NCI-H1417 treated with DMSO at 0.1 percent for 48 hours (cell line): ENCODE data around the gene CCBE1.
"Not testable (repeated sequence)": the region's sequence is repeated elsewhere in the genome, so short reads cannot be mapped to it uniquely, and the experiment has no call there.

ENCODE experiments used
- DNase-seq: peaks from one replicate; lab custom pipeline; 2025; lab: John Stamatoyannopoulos, UW

Gene CCBE1

DNA sequence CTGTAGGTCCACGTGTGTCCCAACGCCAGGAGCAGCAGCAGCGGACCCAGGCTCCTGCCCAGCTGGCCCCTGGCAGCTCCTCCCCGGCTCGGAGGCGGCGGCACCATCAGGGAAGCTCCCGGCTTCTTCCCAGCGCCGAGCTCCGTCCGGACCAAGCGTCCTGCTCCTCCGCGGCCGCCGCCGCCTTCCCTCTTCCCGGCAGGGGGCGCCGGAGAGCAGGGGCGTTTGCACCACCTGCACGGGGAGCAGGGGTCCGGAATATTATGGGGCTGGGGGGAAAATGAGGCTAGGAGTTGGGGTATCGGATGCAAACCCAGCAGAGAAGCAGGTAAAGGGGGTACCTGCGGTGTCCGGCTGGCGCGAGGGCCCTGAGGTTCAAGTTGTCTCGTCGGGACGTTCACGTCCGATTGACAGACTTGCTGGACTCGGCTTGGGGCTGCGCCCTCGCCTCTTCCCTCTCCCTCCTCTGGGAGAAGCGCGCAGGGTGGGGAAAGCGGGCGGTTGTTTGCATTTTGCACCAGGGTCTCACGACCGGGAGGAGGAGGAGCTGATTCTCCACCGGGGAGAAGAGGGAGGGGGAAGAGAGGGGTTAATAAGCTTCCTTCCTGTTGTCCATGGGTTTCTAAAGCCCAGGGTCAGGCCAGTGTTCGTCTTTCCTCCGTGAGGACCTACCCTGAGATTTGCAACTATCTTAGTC is at the start of gene CCBE1:
TSS of gene CCBE1 (minus strand) at position 188 of the 697 bp plus-strand sequence.
- DNase-seq = no peak

DNA sequence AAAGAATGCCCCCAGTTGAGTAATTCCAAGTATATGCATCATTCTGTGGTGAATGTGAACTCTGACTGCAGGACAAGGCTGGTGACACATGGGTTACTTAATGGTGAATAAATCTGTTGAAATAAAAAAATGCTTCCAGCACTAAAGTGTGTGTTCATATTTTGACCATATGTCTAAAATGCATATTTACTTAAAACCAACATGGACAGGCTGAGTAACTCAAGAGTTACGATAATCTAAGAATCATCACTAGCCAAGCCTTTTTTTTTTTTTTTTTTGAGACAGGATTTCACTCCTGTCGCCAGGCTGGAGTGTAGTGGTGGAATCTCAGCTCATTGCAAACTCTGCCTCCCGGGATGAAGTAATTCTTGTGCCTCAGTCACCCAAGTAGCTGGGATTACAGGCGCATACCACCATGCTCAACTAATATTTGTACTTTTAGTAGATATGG is 47.1 kb upstream of the CCBE1 start:
- no peak for DNase-seq

DNA sequence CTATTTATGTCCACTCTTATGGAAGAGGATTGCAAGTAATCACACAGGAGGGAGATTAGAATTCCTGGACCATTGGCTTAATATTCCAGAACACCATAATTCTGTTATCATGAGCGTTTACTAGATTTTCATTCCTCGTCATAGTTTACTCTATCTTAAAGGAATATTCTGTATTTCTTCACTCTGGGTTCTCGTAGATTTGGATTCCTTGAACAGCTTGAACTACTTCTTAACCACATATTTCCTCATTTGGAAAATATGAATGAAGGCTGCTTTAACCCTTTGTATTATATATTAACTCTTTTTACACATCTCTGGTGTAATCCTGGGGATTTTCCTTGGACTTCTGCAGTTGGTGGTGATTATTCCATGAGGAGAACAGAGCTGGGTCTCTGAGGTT is 46.3 kb upstream of the CCBE1 start:
- no peak for DNase-seq

DNA sequence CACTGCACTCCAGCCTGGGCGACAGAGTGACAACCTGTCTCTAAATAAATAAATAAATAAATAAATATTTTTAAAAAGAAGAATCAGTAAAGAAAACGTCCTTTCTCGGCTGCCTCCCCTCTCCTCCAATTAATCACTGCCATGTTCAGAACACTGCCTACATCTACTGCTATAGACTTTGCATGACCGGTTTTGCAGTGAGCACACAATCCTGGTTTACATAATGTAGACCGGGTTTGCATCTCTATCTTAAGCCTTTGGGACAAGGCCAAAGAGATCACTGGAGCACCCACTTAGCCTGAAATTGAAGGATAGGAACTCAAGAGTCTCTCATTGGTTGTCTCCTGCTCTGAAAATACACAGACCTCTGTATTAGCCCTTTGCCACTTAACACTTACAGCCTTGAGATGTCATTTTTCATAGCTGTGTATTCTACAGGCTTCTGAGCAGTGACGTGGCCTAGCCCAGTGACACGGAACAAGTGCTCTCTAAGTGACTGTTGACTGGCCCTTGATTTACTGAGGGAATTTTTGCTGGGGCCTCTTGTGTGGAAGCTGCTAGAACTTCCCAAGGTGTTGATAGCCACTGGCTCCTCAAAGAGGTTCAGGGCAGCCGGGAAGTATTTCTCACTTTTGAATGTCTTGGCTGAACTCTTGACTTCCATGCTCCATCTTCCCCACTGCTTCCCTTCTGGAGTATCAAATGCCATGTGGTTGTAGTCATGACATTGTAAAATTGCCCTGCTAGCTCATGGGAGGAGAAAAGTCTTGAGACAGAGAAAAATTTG is 45.3 kb upstream of the CCBE1 start:
- DNase-seq = no peak

DNA sequence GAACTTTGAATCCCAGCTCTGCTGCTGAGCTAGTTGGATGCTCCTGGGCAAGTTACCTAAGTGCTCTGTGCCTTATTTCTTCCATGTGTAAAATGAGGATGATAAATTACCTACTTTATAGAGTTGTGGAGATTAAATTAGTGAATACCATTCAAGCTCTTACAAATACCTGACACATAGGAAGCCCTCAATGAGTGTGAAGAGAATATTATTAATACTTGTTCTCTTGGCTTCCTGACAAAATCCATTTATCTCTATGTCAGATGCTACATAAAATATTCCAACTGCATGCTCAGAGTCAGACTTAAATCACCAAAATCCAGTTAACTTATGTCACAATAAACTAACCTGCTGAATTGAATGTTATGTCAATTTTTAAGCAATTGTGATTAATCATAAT is 42.9 kb upstream of the CCBE1 start:
- DNase-seq = no peak

DNA sequence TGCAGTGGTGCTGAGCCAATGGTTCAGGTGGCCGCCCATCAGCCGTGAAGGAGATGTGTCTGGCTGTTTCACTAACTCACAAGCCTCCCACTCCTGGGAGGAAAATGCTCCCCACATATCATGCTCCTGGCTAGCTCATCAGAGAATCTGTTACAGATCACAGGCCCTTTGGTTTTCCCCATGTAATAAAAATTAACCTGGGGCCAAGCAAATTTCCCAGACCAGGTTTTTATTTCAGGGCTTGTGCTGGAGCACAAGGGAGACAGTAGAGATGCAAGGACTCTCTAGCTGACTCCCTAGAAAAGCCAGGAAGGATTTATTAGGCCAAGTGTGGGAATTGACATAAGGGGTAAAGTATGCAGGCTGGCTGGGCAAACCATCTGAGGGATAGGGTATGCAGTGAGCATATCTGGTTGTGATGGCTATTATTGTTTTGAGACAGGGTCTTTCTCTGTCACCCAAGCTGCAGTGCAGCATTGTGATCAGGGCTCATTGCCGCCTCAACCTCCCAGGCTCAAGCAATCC is 40.6 kb upstream of the CCBE1 start:
- DNase-seq = no peak

DNA sequence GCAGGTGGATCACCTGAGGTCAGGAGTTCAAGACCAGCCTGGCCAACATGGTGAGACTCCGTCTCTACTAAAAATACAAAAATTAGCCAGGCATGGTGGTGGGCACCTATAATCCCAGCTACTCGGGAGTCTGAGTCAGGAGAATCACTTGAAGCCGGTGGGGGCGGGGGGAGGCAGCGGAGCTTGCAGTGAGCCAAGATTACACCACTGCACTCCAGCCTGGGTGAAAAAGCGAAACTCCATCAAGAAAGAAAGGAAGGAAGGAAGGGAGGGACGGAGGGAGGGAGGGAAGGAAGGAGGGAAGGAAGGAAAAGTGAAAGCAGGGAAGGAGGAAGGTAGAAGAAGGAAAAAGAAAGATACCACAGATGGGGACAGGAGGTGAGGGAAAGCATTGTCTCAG is 40.1 kb upstream of the CCBE1 start:
- DNase-seq = not testable (repeated sequence)

DNA sequence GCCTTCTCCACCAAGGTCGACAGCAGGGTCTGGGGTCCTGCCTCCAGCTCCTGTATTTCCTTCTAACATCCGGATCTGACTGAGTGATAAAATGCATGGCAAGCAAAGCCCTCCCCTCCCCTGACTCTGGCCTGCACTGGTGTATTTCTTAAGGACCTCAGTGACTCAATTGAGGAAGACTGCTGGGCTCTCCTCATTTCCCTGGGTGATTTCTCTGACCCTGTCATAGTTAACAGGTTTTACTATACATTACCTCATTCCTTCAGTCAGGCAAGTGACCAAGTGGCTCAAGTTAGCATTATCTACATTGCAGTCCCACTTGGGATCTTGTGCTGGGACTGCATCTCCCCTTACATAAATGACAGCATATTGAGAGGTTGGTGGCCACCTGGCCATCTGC is 38.8 kb upstream of the CCBE1 start:
- DNase-seq = no peak

DNA sequence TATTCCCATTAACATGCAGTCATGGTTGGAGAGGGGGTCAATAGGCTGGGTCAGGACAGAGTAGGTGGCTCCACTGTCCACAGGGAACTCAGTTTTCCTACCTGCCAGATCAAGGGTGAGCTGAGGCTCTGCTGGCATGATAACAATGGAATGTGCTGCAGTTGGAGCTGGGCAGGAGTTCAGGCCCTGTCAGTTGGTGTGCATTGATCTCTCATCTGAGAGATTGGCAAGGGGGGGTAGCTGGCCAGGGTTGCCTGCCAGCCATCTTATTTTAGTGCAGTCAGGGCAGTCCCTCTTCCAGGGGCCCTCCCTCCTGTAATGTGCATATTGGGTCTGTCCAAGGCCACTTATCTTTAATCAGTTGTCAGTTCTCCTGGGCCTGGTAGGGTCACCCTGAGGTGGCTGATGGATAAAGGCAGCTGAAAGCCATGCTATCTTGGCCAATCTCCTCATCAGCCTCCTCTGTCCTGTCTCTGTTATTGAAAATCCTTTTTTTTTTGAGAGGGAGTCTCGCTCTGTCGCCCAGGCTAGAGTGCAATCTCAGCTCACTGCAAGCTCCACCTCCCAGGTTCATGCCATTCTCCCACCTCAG is 38.1 kb upstream of the CCBE1 start:
- DNase-seq = no peak

DNA sequence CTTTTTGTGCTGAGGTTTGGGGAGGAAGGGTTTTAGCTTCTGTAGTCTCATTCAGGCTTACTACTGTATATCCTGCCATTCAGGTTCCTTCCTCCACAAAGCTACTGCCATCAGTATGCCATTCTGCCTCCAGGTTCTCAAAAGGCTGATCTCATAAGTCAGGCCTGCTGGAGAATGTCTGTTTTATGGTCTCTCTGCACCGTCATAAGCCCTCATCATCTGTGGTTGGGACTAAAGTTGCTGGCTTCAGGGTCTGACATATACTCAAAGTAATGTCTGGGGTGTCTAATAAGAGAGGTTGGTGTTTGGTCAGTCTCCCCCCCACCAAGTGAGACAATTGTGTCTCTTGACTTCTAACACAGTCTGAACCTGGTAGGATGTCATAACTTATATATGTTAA is 36.2 kb upstream of the CCBE1 start:
- no peak for DNase-seq

DNA sequence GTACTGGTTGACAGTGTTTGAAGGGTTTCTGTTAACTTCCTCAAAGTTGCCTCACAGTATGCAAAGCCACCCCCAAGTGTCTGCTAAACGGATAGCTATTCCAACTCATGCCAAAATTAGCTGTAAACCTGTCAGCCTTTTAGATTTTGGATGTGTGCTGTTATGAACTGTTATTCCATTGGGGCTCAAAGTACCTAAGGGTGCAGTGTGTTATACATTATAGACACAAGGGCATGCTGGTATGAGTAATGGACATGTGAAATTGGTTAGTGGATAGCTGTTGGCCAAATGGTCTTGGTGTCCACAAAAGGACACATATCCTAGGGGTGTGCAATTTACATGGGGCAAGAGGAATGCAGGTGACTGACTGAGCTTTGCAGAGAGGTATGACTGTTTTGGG is 33.7 kb upstream of the CCBE1 start:
- DNase-seq = no peak

DNA sequence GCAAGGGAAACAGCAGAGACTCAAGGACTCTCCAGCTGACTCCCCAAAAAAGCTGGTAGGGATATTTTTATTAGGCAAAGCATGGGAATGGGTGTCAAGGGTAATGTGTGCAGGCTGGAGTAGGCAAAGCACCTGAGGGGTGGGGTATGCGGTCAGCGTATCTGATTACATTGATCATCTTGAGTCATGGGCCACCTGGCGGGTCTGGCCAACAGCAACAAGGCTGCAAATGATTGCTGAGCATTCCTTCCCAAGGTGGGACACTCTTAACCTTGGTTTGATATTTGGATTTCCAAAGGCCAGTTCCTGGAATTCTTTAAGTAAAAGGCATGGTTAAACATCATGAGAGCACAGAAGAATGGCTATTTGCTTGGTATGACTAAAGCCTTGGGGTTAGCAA is 32.6 kb upstream of the CCBE1 start:
- DNase-seq = no peak

DNA sequence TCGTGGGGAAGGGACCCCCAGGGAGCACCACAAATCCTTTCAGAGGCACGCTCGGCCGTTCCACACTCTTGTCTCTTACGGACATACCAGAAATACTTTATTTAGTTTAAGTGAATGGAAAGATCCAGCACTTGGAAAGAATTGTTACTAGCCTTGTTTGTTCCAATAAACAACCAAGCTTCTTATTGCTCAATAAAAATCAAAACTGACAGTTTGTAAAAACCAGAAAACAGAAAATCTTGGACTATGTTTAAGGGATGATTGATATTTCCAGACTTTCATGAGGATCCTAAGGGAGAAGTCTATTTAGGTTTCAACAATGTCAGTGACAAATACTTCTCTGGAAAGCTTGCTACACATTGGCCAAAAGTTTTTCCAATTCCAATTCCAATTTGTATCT is 31.6 kb upstream of the CCBE1 start:
- no peak for DNase-seq

DNA sequence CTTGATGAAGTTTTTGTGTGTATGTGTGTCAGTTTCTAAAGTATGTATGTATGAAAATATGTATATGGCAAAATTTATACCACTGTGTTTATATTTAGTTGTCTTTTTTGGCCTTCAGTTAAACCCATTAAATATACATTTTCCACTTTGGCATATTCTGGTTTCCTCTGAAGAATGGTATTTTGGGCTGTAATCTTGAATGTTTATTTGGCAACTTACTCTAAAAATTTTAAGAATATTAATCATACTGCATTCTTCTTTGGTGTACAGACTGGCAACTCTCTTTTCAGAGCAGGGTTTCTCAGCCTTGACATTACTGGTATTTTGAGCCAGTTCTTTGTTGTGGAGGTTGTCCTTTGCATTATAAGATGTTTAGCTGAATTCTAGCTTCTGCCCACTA is 27.9 kb upstream of the CCBE1 start:
- DNase-seq = no peak

DNA sequence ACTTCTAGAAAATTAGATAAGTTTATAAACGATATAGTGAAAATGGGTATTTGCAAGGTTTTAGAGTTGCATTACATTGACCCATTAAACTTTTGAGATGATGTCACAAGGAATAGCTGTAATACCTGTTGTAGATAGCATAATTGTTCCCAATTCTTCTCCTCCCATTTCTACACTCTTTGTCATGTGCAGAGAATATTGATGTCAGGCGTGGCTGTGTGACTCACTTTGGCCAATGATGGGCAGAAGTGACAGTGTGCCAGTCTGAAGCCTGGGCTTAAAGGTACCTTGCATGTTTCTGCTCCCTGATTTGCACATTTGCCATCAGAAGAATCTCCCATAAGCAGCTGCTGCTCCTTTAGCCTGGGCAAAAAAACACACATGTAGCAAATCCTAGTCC is 26.9 kb upstream of the CCBE1 start:
- no peak for DNase-seq

DNA sequence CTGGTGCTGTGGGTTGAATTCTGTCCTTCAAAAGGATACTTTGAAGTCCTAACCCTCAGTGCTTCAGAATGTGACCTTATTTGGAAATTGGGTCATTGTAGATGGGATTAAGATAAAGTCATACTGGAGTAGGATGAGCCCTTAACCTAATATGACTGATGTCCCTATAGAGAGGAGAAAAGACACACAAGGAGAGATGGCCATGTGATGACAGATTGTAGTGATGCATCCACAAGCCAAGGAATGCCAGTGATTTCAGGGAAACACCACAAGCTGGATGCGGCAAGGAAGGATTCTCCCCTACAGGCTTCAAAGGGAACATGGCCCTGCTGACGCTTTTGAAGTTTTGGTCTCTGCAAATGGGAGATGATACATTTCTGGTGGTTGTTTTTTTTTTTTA is 24.7 kb upstream of the CCBE1 start:
- DNase-seq = no peak

DNA sequence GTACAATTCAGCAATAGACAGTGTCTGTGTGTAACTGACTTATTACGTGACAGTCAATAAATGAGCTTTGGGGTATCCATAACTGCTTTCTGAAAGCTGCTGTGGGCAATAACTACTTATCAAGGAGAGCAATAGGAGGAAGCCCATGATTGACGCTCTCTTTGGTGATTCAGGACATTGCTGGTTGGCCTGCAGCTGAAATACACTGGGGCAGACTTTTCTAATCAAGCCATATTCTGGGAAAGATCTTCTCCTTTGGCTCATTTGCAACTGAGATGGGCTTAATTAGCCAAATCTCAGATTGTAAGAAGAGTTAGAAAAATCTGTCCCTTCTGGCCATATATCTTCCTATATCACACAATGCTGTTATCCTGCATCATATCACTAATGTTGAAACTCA is 24.0 kb upstream of the CCBE1 start:
- DNase-seq = no peak

DNA sequence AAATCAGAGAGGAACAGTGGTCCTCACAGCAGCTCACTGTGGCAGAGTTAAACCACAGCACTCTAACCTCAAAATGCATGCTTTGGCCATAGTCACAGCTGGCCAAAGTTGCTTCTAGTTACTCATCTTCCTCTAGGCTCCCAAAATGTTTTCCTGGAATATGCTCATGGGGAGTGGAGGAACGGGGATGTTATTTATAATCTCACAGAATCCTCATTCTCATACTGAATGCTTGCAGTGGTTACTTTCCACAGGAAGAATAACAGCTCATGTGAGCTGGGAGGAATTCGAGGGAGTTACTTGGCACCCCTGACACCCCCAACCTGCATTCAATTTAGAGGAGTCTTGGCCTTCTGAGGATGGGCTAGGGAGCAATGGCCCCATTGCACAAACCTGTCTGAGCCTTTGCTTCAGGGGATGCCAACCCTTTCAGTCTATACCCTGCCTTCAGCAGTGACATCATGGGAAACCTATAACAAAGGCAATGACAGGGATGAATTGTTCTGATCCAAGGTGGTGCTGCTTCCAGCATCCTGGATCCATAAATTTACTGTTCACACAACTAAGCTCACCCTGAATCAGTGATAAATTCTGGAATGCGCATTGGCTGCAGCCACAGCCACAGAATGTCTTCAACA is 22.4 kb upstream of the CCBE1 start:
- DNase-seq = no peak

DNA sequence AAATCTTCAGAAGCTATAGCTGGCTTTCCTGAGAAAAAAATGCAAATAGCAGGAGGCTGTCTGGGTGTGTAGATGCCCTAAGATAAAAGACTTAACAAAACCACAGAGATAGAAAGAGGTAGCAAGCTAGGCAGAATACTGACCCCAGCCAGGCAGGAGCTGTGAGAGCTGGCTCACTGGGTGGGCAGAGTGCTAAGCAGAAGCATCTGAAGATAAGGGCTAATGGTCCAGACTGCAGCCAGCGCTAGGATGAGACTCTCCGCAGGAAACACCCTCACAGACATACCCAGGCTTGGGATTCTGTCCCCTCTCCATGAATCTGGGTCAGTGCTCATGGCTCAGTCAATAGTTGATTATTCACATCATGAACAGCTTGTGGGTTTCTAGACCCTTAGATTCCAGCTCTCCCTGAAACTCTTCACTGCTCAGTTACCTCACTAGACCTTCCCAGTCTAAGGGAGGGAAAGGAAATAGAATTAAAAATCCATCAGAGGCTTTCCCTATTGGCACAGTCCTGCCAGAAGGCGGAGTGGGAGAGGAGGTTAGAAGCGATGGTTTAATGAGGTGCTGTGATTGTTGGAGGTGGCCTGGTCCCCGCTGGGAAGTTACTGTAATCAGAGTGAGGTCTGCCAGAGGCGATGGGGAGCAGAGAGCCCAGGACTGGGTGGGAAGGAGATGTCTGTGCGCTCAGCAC is 21.4 kb upstream of the CCBE1 start:
- DNase-seq = no peak

DNA sequence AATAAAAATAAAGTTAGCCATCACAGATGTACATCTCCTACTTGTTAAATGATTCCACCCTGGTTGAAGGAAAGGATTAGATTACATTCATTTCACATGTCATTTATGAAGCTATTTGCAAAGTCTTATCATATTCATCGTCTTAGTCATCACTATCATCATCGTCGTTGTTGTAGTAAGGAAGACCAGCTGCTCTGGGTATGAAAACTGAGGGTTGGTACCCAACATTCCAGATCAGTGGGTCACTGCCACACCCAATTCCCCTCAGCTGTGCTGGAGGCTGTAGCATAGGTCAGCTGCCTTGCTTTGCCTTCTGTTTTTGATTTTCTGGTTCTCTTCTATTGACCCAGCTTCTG is 20.9 kb upstream of the CCBE1 start:
- DNase-seq = no peak

DNA sequence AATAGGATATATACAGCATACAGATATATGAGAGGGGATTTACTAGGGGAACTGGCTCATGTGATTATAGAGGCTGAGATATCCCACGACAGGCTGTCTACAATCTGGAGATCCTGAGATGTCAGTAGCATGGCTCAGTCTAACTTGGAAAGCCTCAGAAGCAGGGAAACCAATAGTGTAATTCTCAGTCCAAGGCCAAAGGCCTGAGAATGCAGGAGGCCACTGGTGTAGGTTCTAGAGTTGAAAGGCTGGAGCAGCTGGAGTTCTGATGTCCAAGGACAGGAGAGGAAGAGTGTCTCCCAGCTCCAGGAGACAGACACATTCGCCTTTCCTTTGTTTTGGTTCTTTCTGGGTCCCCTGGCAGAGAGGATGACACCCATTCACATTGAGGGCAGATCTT is 20.1 kb upstream of the CCBE1 start:
- DNase-seq = no peak

DNA sequence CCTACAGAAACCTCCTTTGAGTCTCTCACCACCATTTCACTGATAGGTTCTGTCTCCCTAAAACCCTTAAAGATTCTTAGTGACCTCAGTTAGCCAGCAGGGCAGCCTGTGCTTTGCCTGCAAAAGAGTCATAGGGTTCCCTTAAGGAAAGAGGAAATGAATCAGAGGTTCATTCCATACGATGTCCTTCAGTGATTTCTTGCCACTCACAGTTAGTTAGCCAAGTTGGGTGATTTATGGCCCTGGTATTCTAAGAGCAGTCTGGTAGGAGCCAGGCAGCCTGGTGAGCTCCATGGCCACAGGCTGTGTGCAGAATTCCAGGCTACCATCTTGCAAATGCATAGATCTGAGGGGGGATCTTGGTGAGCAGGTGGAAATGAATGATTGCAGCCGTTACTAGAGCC is 18.7 kb upstream of the CCBE1 start:
- DNase-seq = no peak
